ENCODE results near the gene ZNF506. TPM values are rescaled to one million over a fixed set of nuclear protein-coding genes. Genes with fewer than 3 reads are reported as not detected.
"Not testable (repeated sequence)": the region's sequence is repeated elsewhere in the genome, so short reads cannot be mapped to it uniquely, and the experiment has no call there.

The ZNF506 gene
- total and polyA plus RNA-seq, 2 experiments from 2014 or later, result 9.3 to 49.9 TPM

DNA sequence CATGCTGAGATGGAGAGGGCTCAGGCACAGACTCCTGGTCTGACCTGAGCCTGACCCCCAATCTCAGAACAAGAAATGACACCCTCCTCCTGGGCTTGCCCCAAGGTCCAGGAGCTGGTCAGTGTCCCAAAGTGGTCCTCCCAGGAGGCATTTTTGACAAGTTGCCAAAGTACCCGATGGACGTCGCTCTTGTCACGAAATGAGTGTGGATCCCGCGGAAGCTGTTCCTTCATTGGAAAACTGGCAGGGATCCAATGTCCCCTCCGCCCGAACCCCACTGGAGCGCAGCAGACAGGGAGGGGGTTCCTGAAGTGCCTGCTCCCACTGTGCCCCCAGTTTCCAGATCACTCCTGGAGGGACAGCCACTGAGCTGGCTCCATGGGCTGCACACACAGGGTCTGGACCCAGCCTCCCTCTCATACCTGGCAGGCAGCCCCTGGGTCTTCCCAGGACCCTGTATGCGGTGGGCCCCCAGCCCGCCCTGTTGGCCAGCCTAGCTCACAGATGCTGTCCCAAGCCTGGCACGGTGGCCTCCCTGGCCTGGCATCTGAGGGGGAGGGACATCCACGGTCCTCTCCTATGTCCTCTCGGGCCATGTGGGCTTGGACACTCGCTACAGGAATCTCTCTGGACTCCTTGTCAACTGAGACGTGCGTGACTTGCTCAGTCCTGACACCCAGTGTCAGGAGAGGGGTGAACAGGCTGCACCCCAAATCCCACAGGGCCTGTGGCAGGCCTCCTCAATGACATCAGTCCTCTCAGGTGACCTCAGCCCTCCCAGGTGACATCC lies 75.9 kb downstream of the ZNF506 start:
- H3K27ac ChIP-seq, result no peak overlapping the region
- H3K4me3 ChIP-seq, result no peak overlapping the region
- H3K27me3 ChIP-seq, result no peaks in the 10 kb centered on the region
- H3K9me3 ChIP-seq (ENCODE audit: low read depth), result no peaks in the 10 kb centered on the region
- no peak for TF ChIP-seq CTCF (IDR thresholded peaks at IDR 0.05; ENCODE audit: low read depth, low read length)
- H3K36me3 ChIP-seq, result no peaks in the 10 kb centered on the region
- DNase-seq (ENCODE audit: low read depth in 1 of 2, low spot score in 1 of 2), result no peak
- no peaks in the 10 kb centered on the region for H3K4me1 ChIP-seq (ENCODE audit: low read depth)

DNA sequence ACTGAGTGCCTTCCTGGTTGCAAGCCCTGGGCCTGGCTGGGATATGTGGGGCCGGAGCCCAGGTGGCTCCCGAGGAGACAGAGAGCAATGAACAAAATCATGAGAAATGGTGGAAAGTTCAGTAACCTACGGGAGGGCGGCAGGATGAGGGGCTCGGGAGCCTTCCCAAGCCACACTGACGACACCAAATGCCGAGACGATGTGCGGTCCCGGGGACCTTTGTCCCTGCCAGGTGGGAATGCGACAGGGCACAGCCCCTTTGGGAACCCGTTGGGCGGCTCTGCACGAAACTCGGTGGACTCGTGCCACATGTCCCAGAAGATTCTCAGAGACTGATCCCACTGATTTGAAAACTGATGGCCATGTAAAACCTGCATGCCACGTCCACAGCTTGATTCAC lies 76.9 kb downstream of the ZNF506 start:
- no peaks in the 10 kb centered on the region for H3K4me1 ChIP-seq (ENCODE audit: low read depth)
- no peaks in the 10 kb centered on the region for H3K36me3 ChIP-seq
- no peaks in the 10 kb centered on the region for H3K27me3 ChIP-seq
- no peaks in the 10 kb centered on the region for H3K9me3 ChIP-seq (ENCODE audit: low read depth)
- TF ChIP-seq CTCF (IDR thresholded peaks at IDR 0.05; ENCODE audit: low read depth, low read length), result no peak
- H3K4me3 ChIP-seq, result no peak overlapping the region
- no peak for DNase-seq (ENCODE audit: low read depth in 1 of 2, low spot score in 1 of 2)
- no peak overlapping the region for H3K27ac ChIP-seq

GRCh38 chr19:19743921-19744320 lies 77.6 kb downstream of the ZNF506 start:
- not testable (repeated sequence) for DNase-seq (ENCODE audit: low read depth in 1 of 2, low spot score in 1 of 2); H3K36me3 ChIP-seq; H3K4me3 ChIP-seq; H3K27ac ChIP-seq; H3K27me3 ChIP-seq; H3K4me1 ChIP-seq (ENCODE audit: low read depth); H3K9me3 ChIP-seq (ENCODE audit: low read depth)

- Histone ChIP-seq H3K9me3 (ENCODE audit: low read depth) (no peaks in the 10 kb centered on the region), H3K4me1 (ENCODE audit: low read depth) (no peaks in the 10 kb centered on the region), H3K27me3 (no peaks in the 10 kb centered on the region), H3K27ac (no peak overlapping the region), H3K36me3 (no peaks in the 10 kb centered on the region), H3K4me3 (no peak overlapping the region)
- TF ChIP-seq CTCF (IDR thresholded peaks at IDR 0.05; ENCODE audit: low read depth, low read length), result no peak
- DNase-seq (ENCODE audit: low read depth in 1 of 2, low spot score in 1 of 2), result no peak
Measured at GRCh38 chr19:19743176-19743575, 78.4 kb downstream of the ZNF506 start.

GRCh38 chr19:19742773-19743172 lies 78.8 kb downstream of the ZNF506 start:
- Histone ChIP-seq H3K27ac (no peak overlapping the region), H3K9me3 (ENCODE audit: low read depth) (no peaks in the 10 kb centered on the region), H3K27me3 (no peaks in the 10 kb centered on the region), H3K36me3 (no peaks in the 10 kb centered on the region), H3K4me3 (no peak overlapping the region), H3K4me1 (ENCODE audit: low read depth) (no peaks in the 10 kb centered on the region)
- TF ChIP-seq CTCF (IDR thresholded peaks at IDR 0.05; ENCODE audit: low read depth, low read length), result no peak
- DNase-seq (ENCODE audit: low read depth in 1 of 2, low spot score in 1 of 2), result no peak

Other genes with a start within 250 kb of the ZNF506 start
- gene PBX4, start 203.1 kb downstream of the ZNF506 start, total RNA-seq, result 6.7 and 11.8 TPM in 2 replicates
- 10.3 and 10.9 TPM in 2 replicates for gene PBX4, start 203.1 kb downstream of the ZNF506 start, polyA plus RNA-seq
- 29.7 and 39.9 TPM in 2 replicates for gene LPAR2, start 193.5 kb downstream of the ZNF506 start, total RNA-seq
- 56.6 and 62.2 TPM in 2 replicates for gene LPAR2, start 193.5 kb downstream of the ZNF506 start, polyA plus RNA-seq
- gene GMIP, start 178.1 kb downstream of the ZNF506 start, total RNA-seq, result 13.7 and 15.1 TPM in 2 replicates
- gene GMIP, start 178.1 kb downstream of the ZNF506 start, polyA plus RNA-seq, result 11.6 and 12.4 TPM in 2 replicates
- 117 and 216 TPM in 2 replicates for gene ATP13A1, start 158.1 kb downstream of the ZNF506 start, total RNA-seq
- 58.0 and 67.9 TPM in 2 replicates for gene ATP13A1, start 158.1 kb downstream of the ZNF506 start, polyA plus RNA-seq
- gene ZNF101, start 152.9 kb downstream of the ZNF506 start, total RNA-seq, result 5.7 and 6.0 TPM in 2 replicates
- gene ZNF101, start 152.9 kb downstream of the ZNF506 start, polyA plus RNA-seq, result 4.9 and 5.9 TPM in 2 replicates
- 4.2 and 5.5 TPM in 2 replicates for gene ZNF14, start 88.6 kb downstream of the ZNF506 start, total RNA-seq
- gene ZNF14, start 88.6 kb downstream of the ZNF506 start, polyA plus RNA-seq, result 9.6 and 11.0 TPM in 2 replicates
- 16.9 and 19.2 TPM in 2 replicates for gene ZNF253, start 44.1 kb upstream of the ZNF506 start, total RNA-seq
- gene ZNF253, start 44.1 kb upstream of the ZNF506 start, polyA plus RNA-seq, result 24.8 and 26.7 TPM in 2 replicates
- 14.9 and 29.1 TPM in 2 replicates for gene ZNF93, start 79.2 kb upstream of the ZNF506 start, total RNA-seq
- gene ZNF93, start 79.2 kb upstream of the ZNF506 start, polyA plus RNA-seq, result 9.9 and 20.8 TPM in 2 replicates
- gene ZNF682, start 217.8 kb upstream of the ZNF506 start, total RNA-seq, result 9.1 and 11.9 TPM in 2 replicates
- 16.8 and 18.3 TPM in 2 replicates for gene ZNF682, start 217.8 kb upstream of the ZNF506 start, polyA plus RNA-seq